Dermis microvascular lymphatic vessel endothelial cell (primary cell): ENCODE data around the gene LAMC2. TPM values are rescaled to one million over a fixed set of nuclear protein-coding genes. Genes with fewer than 3 reads are reported as not detected.
A peak's percentile ranks its signal among the peaks of the same experiment; 100 is the strongest.
"Not testable (repeated sequence)": the region's sequence is repeated elsewhere in the genome, so short reads cannot be mapped to it uniquely, and the experiment has no call there.

ENCODE experiments used
- DNase-seq, 2 donors: peaks; one replicate each; pipeline versions ENCODE4 v3.0.0 to v3.0.0-alpha.2; 2010; ENCODE audit warnings: low read depth in 2 of 2
- total RNA-seq: library from RNA; depleted of rRNA; stranded (reverse); fragments of >200 nt; gene quantifications from 2 replicates; pipeline ENCODE4 v1.2.1, GENCODE V29; 2014

The LAMC2 gene
- 12.6 and 39.9 TPM in 2 replicates for total RNA-seq

DNA sequence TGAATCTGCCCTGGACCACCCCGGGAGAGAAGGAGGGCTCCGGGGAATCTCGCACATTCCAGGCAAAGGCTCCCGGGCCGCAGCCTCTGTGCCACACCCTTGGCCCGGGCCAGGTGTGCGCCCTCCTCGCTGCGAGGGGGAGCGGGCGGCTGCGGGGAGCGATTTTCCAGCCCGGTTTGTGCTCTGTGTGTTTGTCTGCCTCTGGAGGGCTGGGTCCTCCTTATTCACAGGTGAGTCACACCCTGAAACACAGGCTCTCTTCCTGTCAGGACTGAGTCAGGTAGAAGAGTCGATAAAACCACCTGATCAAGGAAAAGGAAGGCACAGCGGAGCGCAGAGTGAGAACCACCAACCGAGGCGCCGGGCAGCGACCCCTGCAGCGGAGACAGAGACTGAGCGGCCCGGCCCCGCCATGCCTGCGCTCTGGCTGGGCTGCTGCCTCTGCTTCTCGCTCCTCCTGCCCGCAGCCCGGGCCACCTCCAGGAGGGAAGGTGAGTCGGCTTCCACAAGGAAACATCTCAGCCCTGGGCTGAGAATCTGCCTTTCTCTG lies at the start of gene LAMC2:
TSS of gene LAMC2 (plus strand) at position 324 of the 550 bp plus-strand sequence. CDS start at position 413, 89 bp downstream.
- DNase-seq = peak in 1 of 2 donors; percentile 85

- no peak for DNase-seq
Measured at GRCh38 chr1:183137782-183138181, 48.3 kb upstream of the LAMC2 start.

DNA sequence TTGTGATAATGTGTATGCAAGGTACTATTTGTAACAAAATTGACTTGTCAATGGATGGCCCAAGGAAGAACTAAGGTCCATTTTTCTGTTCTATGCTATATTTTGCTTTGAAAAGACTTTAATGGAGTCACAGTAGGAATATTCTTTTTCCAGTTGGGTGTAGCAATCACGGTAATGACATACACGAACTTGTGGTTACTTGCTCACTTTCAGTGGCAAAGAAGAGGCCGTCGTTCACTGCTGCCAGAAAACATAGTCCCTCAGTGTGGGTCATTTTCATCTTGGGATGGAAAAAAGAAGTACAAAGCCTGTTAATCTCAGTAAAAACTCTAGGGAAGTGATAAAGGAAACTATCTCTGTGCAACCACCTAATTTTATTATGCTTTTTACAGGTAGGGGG lies 47.8 kb upstream of the LAMC2 start:
- DNase-seq = no peak

DNA sequence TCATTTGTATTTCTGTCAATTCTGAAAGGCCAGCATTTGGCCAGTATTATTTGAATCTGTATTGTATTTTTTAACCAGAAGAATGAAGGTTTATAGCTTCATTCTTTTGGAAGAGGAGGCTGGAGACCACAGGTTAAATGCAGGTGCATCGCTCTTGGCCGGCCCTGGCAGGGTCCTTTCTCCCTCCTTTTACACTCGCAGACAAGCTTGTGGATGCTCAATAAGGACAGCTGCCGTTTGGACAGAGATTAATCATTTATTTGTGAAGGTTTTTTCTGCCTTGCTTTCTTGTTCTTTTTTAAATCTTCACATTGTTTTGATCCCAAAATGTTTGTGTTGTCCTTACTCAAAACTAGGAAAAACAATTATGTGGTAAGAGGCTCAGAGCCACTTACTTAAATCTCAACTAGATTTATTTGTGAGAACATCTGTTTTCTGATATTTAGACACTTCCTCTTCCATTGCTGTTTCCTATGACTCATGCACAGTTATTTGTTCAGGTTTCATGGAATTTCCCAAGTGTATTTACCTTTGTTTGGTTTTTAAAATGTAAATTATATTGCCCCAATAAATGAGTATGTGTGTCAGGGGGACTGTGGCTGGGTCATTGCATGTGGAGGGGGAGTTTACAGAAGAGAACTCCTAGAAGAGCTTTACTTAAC lies 46.7 kb upstream of the LAMC2 start:
- peak; percentile 91 to 94 for DNase-seq

GRCh38 chr1:183140633-183141032 lies 45.4 kb upstream of the LAMC2 start:
- no peak for DNase-seq

GRCh38 chr1:183142171-183142570 lies 43.9 kb upstream of the LAMC2 start:
- no peak for DNase-seq

DNA sequence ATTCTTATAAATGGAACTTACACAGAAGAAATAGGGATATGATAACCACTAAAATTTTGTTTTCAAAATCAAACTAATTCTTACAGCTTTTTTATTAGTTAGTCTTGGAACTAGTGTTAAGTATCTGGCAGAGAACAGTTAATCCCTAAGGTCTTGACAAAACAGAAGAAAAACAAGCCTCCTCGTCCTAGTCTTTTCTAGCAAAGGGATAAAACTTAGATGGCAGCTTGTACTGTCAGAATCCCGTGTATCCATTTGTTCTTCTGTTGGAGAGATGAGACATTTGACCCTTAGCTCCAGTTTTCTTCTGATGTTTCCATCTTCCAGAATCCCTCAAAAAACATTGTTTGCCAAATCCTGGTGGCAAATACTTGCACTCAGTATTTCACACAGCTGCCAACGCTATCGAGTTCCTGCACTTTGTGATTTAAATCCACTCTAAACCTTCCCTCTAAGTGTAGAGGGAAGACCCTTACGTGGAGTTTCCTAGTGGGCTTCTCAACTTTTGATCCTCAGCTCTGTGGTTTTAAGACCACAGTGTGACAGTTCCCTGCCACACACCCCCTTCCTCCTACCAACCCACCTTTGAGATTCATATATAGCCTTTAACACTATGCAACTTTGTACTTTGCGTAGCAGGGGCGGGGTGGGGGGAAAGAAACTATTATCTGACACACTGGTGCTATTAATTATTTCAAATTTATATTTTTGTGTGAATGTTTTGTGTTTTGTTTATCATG lies 42.3 kb upstream of the LAMC2 start:
- DNase-seq = no peak

DNA sequence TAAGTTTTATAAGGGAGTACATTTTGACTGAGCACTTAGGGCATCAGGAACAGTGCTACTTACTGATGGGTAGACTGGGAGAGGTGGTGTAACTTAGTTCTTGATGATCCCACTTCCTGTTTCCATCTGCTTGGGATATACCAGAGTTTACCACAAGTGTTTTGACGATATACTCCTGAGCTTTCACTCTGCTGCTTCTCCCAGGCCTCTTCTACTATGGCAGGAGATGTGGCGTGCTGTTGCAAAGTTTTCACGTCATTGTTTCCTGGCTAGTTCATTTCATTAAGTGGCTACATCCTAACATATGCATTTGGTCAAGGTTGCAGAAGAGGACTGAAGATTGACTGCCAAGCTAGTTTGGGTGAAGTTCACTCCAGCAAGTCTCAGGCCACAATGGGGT lies 41.3 kb upstream of the LAMC2 start:
- DNase-seq = no peak

DNA sequence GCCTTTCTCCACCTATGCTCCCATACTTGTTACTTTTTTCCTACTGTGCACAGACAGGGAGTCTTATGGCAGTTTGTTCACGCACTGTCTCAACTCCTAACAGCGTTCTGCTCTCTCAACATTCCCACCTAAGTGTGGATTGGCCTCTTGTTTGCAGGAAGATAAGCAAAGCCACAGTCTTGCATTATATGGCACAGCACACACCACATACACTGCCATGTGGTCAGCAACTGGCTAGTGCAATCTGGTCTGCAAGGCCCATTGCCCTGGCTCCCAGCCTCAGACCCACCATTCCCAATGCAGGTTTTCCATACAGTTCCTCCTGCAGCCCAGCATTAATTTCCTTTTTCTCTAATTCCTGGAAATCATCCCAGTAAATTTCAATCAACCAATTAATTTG lies 38.3 kb upstream of the LAMC2 start:
- DNase-seq = no peak

DNA sequence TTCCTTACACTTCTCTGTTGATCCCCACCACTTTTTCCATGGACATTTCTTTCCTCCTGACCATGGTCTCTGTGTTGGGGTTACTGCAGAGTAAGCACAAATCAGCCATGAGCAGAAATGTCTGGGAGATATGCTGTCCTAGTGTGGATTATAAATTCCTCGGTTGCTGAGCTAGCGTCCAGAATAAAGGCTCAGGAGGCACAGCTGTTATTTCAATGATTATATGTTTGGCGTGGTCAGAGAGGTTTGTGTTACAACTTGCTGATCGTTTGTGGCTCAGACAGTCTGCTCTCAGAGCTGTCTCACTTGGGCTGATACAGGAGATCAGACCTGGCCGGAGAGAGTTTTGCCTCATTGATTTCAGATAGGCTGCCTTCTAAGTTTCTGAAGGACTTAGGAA lies 37.5 kb upstream of the LAMC2 start:
- DNase-seq = no peak

- no peak for DNase-seq
Measured at GRCh38 chr1:183149273-183149672, 36.8 kb upstream of the LAMC2 start.

DNA sequence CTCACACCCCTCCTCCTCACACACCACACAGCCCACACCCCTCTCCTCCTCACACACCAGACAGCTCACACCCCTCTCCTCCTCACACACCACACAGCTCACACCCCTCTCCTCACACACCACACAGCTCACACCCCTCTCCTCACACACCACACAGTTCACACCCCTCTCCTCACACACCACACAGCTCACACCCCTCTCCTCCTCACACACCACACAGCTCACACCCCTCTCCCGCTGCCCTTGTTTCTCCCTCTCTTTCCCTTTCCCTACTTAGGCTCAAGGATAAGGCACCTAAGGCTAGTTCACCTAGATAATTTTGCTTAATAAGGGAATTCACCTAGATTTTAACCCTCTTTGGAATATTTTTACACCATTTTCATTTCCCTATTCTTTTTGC lies 36.0 kb upstream of the LAMC2 start:
- DNase-seq = not testable (repeated sequence)

DNA sequence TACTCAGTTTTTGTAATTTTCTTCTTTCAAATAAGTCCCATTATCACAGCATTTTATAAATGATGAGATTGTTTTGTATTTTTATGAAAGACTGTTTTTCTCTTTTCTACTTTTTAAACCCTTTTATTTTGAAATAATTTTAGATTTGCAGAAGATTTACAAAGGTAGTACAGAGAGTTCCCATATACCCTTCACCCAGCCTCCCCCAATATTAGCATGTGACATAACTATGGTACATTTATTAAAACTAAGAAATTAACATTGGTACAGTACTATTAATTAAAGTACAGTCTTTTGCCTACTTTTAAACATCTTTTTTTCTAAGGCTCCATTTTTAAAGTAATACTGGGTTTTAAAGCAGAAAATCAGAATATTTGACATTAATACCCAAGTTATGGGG lies 35.6 kb upstream of the LAMC2 start:
- DNase-seq = no peak

DNA sequence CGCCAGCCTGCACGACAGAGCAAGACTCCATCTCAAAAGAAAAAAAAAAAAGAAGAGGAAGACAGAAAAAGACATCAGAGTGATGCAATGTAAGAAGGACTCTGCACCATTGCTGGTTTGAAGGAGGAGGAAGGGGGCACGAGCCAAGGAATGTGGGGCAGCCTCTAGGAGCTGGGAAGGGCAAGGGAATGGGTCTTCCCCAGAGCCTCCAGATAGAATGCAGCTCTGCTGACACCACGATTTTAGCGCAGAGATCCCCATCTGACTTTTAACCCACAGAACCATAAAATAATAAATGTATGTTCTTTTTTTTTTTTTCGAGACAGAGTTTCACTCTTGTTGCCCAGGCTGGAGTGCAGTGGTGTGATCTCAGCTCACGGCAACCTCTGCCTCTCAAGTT lies 33.9 kb upstream of the LAMC2 start:
- no peak for DNase-seq

DNA sequence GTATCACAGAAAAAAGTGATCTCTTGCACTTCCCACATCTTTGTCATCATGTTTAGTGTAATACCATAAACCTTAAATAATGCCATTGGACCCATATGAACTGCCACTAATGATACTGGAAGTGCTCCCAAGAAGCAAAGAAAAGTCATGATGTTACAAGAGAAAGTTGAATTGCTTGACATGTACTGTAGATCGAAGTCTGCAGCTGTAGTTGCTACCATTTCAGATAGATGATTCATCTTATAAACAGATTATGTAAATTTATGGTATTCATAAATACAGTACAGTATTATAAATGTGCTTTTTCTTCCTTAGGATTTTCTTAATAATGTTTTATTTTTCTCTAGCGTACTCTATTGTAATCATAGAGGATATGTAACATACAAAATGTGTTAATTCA lies 30.1 kb upstream of the LAMC2 start:
- no peak for DNase-seq

- peak in 1 of 2 donors; percentile 56 for DNase-seq
Measured at GRCh38 chr1:183159960-183160359, 26.1 kb upstream of the LAMC2 start.

DNA sequence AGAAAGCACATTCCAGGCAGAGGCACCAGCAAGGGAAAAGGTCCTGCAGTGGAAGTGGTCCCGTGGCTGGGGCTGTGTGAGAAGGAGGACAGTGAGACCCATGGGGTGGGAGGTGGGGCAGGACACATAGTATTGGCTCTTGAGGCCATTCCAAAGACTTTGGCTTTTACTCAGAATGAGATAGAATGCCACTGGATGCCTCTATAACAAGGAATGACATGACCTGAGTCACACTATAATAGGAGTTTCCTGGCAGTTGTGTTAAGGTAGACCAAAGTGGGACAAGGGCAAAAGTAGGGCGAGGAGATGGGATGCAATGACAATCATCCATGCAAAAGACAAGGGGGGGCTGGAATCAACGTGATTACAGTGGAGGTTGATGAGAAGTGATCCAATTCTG lies 24.7 kb upstream of the LAMC2 start:
- DNase-seq = no peak

DNA sequence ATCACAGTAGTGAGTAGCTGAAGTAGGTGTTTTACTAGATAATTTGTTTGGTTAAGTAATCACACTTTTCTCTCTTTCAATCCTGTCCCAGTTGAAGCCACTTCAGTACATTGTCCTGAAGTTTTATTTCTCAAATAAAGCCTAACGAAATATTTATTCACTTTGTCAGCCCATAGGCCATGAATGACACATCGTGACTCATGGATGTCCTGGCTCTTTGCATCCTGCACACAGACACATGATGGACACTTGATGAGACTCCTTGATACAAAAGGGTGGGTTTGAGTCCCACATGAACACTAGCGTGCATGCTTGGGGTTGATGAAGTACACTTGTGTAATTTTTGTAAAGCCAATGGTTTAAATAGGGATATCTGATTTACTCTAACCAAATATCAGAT lies 22.7 kb upstream of the LAMC2 start:
- DNase-seq = peak in 1 of 2 donors; percentile 81

GRCh38 chr1:183164340-183164739 lies 21.7 kb upstream of the LAMC2 start:
- DNase-seq = peak in 1 of 2 donors; percentile 56

DNA sequence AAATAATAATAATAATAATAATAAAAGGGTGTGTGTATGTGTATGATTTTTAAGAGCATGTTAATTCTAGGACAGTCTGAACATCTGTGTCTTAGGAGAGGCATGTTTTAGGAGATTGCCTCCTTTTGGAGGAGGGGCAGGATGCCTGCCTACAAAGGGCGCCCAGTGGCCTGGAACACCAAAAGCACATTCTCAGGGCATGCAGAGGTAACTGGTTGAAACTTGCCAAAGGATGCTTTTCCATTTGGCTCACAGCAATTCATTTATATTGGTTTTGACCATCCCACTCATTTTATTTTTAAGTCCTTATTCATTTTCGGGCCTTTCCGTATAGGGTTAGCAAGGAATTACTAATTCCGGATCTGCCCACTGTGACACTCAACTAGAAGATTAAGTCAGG lies 21.1 kb upstream of the LAMC2 start:
- no peak for DNase-seq

DNA sequence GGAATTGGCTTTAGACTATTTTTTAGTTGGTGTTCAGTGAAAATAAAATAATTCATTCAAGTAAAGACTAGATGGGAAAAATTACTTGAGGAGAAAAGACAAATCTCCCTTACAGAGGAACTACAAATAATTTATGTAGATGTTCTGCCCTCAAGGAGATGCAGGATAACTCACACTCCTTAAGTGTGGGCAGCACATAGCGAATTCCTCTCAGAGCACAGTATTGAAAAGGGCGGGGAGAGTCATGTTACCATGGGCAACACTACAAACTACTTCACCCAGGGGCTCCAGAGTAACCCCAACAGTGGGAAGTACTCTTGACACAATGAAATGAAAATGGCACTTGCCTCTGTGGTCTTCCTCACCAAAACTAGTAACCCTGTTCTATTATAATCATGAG lies 20.6 kb upstream of the LAMC2 start:
- no peak for DNase-seq

DNA sequence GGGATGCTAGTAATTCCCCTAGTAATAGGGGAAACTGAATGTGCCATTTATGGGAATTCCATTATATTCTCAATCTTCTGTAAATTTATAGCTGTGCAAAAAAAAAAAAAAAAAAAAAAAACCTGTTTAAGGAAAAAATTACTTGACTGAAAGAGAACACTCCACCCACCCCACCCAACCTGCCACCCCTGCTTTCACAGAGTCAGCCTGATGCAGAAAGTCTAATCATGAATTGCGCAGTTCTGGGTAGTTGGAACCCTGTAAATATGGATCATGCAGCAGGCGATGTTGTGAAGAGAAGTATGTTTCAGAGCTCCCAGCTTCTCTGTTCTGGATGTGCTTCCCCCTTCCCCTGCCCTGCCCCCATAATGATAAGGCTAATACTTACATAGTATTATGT lies 19.6 kb upstream of the LAMC2 start:
- no peak for DNase-seq

DNA sequence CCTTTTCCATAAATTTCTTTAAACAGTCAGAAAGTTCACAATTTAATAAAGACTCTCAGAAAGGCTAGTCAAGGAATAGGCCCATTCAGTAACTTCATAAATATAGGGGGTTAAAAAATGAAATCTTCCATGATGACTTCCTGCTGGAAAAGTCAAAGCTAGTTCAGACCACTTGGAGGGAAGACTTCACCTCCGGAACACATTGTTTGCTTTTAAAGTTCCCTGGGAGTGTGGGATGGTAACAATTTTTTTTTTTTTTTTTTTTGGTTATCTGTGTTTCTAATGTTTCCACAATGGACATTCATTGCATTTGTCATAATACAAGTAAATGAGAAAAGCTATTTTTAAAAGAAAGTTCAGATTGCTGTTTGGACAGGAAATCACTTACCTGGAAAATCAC lies 18.4 kb upstream of the LAMC2 start:
- DNase-seq = peak; percentile 51 to 65
